Panc1 (cell line): Measurements from ENCODE around the gene NDUFB11. TPM values are rescaled to one million over a fixed set of nuclear protein-coding genes. Genes with fewer than 3 reads are reported as not detected.

Source experiments
- ATAC-seq: fragments of 200-7000 bp; cut with Tn5 transposase; 2 replicates; pipeline ENCODE4 v1.9.1; 2020; ENCODE audit warnings: mild to moderate bottlenecking, moderate library complexity
- BruUV-seq: library from RNA; stranded (reverse); fragments of 400-500 nt; replicated peaks from 2 replicates; lab custom pipeline; 2021; lab: Mats Ljungman, UMichigan
- CTCF ChIA-PET: fragments of 300-600 bp; sonication (Branson Sonifier 250); formaldehyde crosslinking; loops from one replicate; lab custom pipeline; 2022; ENCODE audit warnings: antibody characterized with exemption; lab: Charles Lee
- POLR2A ChIA-PET: fragments of 300-600 bp; sonication (Branson Sonifier 250); formaldehyde crosslinking; loops from one replicate; lab custom pipeline; 2022; ENCODE audit warnings: antibody characterized with exemption; lab: Charles Lee
- DNase-seq: peaks from one replicate; pipeline ENCODE4 v3.0.0-alpha.2; 2010; ENCODE audit warnings: low read depth, low spot score
- H3K27ac ChIP-seq: 2 replicates; pipeline ENCODE4 v1.5.1; 2011; ENCODE audit warnings: mild to moderate bottlenecking, low read length, inconsistent platforms
- H3K27me3 ChIP-seq: fragments of 200-500 bp; sonication (Bioruptor generic); 2 replicates; pipeline ENCODE4 v1.6.0; 2014; ENCODE audit warnings: low read length, inconsistent platforms; ENCODE audit not compliant: control insufficient read depth, insufficient read depth
- H3K36me3 ChIP-seq: fragments of 200-500 bp; sonication (Bioruptor generic); 2 replicates; pipeline ENCODE4 v1.5.1; 2014; ENCODE audit warnings: inconsistent platforms, mild to moderate bottlenecking, low read length, moderate library complexity; ENCODE audit not compliant: control insufficient read depth, insufficient read depth
- H3K4me1 ChIP-seq: 2 replicates; pipeline ENCODE4 v1.5.1; 2011; ENCODE audit warnings: inconsistent platforms, mild to moderate bottlenecking, low read length, moderate library complexity; ENCODE audit not compliant: control insufficient read depth, insufficient read depth
- H3K4me3 ChIP-seq, 2 experiments: 2 replicates each; pipeline ENCODE4 v1.5.1; 2011 to 2012; ENCODE audit warnings: low read depth in 2 of 2, low read length in 2 of 2, mild to moderate bottlenecking in 2 of 2, inconsistent platforms in 1 of 2, moderate library complexity in 1 of 2
- H3K9me3 ChIP-seq: fragments of 200-500 bp; sonication (Bioruptor generic); 2 replicates; pipeline ENCODE4 v1.5.1; 2014; ENCODE audit warnings: low read depth, mild to moderate bottlenecking, inconsistent platforms, low read length, moderate library complexity; ENCODE audit not compliant: control insufficient read depth, insufficient read depth
- POLR2AphosphoS5 ChIP-seq: IDR thresholded peaks from 2 replicates; pipeline ENCODE4 v1.6.1; 2012; ENCODE audit warnings: mild to moderate bottlenecking, low read depth, low read length, moderate library complexity
- SIN3A ChIP-seq: IDR thresholded peaks from 2 replicates; pipeline ENCODE4 v1.6.1; 2012; ENCODE audit warnings: low read depth, mild to moderate bottlenecking, low read length, moderate library complexity, borderline replicate concordance; ENCODE audit not compliant: insufficient read depth
- TCF7L2 ChIP-seq: IDR thresholded peaks from 2 replicates; pipeline ENCODE4 v1.6.1; 2011; ENCODE audit warnings: mild to moderate bottlenecking, low read depth, low read length, inconsistent platforms
- in situ Hi-C: cut with HindIII; loops from 2 replicates; pipeline ENCODE4 v1.10.0; 2016; ENCODE audit warnings: low sequenced_read_pairs, low pct_unique_long_range_greater_than_20kb
- intact Hi-C: fragments of 100-400 bp; cut with micrococcal nuclease; formaldehyde crosslinking; loops from one replicate; pipeline ENCODE4 v1.10.0; 2022; ENCODE audit not compliant: unreplicated experiment
- total RNA-seq: library from RNA; stranded (reverse); gene quantifications from one replicate; pipeline ENCODE4 v1.2.1, GENCODE V29; 2021; ENCODE audit not compliant: unreplicated experiment
- TF ChIP-seq, protein P1 (sequence below), 2 experiments: IDR thresholded peaks; 2 replicates each; pipeline ENCODE4 v1.6.1; 2011 to 2012; ENCODE audit warnings: low read depth in 2 of 2, control low read depth in 1 of 2, low read length in 1 of 2, mild to moderate bottlenecking in 1 of 2, moderate library complexity in 1 of 2; ENCODE audit not compliant: insufficient read depth in 1 of 2
- TF ChIP-seq, protein P2 (sequence below): fragments of 450-650 bp; IDR thresholded peaks from 2 replicates; pipeline ENCODE4 v1.5.1; 2017; ENCODE audit warnings: mild to moderate bottlenecking

Gene NDUFB11
- total RNA-seq, 1 experiment from 2014 or later = 109 TPM

DNA sequence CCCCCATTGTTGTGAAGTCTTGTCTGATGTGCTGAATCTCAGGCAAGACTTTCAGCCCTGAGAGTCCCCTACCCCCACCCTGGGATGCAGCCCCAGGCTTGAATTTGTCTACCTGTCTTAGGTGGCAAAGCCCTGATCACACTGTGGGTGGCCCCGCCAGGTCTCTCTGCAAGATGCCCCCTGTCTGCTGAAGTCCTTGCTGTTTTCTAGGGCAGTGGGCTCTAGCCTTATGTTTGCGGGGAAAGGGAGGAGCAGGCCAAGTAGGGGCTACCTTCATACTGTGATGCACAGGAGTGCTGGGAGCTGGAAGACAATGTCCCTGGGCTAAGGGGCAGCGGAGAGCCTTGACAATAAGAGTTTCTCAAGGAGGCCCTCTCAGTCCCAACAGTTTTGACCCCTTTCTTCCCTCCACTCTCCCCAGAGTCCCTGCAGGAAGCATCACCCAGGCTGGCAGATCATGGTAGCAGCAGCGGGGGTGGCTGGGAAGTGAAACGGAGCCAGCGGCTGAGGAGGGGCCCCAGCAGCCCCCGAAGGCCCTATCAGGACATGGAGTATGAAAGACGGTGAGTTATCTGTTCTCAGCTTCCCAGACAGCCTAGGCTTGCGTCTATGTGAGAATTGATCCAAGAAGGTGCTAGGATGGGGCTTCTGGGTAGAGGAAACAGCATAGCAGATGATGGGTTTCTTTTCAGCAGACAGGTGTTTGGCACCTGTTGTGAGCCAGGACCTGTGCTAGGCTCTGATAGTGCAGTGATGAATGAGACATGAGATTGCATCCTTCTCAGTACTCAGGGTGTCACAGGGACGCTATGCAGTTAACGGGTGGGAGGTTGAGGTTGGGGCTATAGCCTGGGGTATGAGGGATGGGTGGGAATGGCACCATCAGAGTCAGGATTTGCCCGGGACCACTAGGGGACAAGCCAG is 2.7 kb upstream of the NDUFB11 start:
- no TSS peak for BruUV-seq
- Histone ChIP-seq H3K27ac (no peak overlapping the region), H3K9me3 (no peaks in the 10 kb centered on the region), H3K36me3 (peaks cover 2% of the 10 kb centered on the region), H3K4me3 (peak overlapping the region; percentile 84 to 85), H3K27me3 (no peaks in the 10 kb centered on the region), H3K4me1 (peaks cover 3% of the 10 kb centered on the region; the same call in 1 of the 2 replicates)
- ATAC-seq = no peak
- no peak for DNase-seq
- in situ Hi-C loops = no loop called here
- ChIA-PET POLR2A (no interaction called here), CTCF (no interaction called here)
- TF ChIP-seq, protein P1, sequence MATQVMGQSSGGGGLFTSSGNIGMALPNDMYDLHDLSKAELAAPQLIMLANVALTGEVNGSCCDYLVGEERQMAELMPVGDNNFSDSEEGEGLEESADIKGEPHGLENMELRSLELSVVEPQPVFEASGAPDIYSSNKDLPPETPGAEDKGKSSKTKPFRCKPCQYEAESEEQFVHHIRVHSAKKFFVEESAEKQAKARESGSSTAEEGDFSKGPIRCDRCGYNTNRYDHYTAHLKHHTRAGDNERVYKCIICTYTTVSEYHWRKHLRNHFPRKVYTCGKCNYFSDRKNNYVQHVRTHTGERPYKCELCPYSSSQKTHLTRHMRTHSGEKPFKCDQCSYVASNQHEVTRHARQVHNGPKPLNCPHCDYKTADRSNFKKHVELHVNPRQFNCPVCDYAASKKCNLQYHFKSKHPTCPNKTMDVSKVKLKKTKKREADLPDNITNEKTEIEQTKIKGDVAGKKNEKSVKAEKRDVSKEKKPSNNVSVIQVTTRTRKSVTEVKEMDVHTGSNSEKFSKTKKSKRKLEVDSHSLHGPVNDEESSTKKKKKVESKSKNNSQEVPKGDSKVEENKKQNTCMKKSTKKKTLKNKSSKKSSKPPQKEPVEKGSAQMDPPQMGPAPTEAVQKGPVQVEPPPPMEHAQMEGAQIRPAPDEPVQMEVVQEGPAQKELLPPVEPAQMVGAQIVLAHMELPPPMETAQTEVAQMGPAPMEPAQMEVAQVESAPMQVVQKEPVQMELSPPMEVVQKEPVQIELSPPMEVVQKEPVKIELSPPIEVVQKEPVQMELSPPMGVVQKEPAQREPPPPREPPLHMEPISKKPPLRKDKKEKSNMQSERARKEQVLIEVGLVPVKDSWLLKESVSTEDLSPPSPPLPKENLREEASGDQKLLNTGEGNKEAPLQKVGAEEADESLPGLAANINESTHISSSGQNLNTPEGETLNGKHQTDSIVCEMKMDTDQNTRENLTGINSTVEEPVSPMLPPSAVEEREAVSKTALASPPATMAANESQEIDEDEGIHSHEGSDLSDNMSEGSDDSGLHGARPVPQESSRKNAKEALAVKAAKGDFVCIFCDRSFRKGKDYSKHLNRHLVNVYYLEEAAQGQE (IDR thresholded peaks at IDR 0.05; ENCODE audit: insufficient read depth in 1 of 2, low read depth in 2 of 2, low read length in 1 of 2) = no peak
- TF ChIP-seq TCF7L2 (no peak), POLR2AphosphoS5 (no peak), SIN3A (no peak)
- TF ChIP-seq, protein P2, sequence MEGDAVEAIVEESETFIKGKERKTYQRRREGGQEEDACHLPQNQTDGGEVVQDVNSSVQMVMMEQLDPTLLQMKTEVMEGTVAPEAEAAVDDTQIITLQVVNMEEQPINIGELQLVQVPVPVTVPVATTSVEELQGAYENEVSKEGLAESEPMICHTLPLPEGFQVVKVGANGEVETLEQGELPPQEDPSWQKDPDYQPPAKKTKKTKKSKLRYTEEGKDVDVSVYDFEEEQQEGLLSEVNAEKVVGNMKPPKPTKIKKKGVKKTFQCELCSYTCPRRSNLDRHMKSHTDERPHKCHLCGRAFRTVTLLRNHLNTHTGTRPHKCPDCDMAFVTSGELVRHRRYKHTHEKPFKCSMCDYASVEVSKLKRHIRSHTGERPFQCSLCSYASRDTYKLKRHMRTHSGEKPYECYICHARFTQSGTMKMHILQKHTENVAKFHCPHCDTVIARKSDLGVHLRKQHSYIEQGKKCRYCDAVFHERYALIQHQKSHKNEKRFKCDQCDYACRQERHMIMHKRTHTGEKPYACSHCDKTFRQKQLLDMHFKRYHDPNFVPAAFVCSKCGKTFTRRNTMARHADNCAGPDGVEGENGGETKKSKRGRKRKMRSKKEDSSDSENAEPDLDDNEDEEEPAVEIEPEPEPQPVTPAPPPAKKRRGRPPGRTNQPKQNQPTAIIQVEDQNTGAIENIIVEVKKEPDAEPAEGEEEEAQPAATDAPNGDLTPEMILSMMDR = no peak
- intact Hi-C loops = no loop called here

DNA sequence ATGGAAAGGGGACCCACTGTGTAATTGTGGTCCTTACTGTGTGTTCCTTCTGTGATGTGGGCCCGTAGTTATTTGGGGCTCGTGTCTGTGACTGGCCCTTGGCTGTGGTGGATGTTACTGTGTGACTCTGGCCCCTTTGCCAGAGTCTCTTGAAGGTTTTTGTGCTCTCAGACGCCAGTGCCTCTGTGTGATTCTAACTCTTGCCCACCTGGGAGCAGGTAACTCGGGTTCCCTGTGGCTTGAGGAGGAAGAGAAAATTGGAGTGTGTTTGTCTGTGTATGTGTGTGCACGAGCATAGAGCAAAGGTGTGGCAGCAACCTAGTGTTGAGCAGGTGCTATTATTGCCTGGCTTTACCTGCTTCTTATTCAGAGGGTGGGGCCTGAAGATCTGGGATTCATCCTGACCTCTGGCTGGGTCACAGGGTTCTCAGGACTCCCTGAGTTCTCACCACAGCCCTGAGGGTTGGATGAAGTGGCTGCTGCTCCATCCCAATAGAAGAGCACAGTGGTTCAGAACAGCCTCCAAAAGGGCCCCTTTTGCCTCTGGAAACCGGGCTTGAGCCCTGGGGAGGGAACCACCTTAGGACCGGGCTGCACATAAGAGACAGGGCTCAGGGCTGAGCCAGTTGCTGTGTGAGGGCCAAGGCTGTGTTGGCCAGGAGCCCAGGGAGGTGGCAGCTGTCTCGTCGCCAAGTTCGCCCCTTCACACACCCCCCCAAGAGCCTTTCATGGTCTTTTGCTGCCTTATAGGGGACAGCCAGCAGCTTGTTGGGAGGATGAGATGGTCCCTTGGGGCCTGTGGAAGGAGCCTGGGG is 1.8 kb upstream of the NDUFB11 start:
- ATAC-seq = no peak
- intact Hi-C loops = no loop called here
- H3K36me3 ChIP-seq = no peaks in the 10 kb centered on the region; the same call in none of the 2 replicates
- ChIA-PET POLR2A (no interaction called here), CTCF (no interaction called here)
- no peaks in the 10 kb centered on the region for H3K9me3 ChIP-seq
- no peak for TF ChIP-seq POLR2AphosphoS5
- no peak for TF ChIP-seq TCF7L2
- TF ChIP-seq, protein P1 (IDR thresholded peaks at IDR 0.05; ENCODE audit: insufficient read depth in 1 of 2, low read depth in 2 of 2, low read length in 1 of 2) = no peak
- no peak for TF ChIP-seq SIN3A
- TF ChIP-seq, protein P2 = no peak
- H3K27ac ChIP-seq = peak overlapping the region; percentile 91
- peak overlapping the region; percentile 84 to 85 for H3K4me3 ChIP-seq
- BruUV-seq = no TSS peak
- no peak for DNase-seq
- H3K27me3 ChIP-seq = no peaks in the 10 kb centered on the region
- peaks cover 3% of the 10 kb centered on the region; the same call in 1 of the 2 replicates for H3K4me1 ChIP-seq
- in situ Hi-C loops = no loop called here
